GM12865 (cell line): Measurements from ENCODE around the gene NCAM1.

Source experiments
- DNase-seq: peaks from one replicate; pipeline ENCODE4 v3.0.0; 2010; ENCODE audit warnings: low read depth
- H3K4me3 ChIP-seq: 2 replicates; pipeline ENCODE4 v1.5.1; 2011; ENCODE audit warnings: mild to moderate bottlenecking, low read depth, low read length, control low read depth
- CTCF ChIP-seq: IDR thresholded peaks from 2 replicates; pipeline ENCODE4 v1.5.1; 2011; ENCODE audit warnings: low read length, control low read depth, low read depth, inconsistent platforms; ENCODE audit not compliant: insufficient read depth; ENCODE audit errors: missing control alignments

Gene NCAM1

GRCh38 chr11:112961751-112962578 lies 745 bp downstream of the NCAM1 start:
- no peak for DNase-seq
- TF ChIP-seq CTCF: no peak
- no peak overlapping the region for H3K4me3 ChIP-seq

- TF ChIP-seq CTCF: no peak
- no peak overlapping the region for H3K4me3 ChIP-seq
- no peak for DNase-seq
Measured at GRCh38 chr11:112962579-112963367, 1.6 kb downstream of the NCAM1 start.

- TF ChIP-seq CTCF: no peak
- DNase-seq: no peak
- H3K4me3 ChIP-seq: no peak overlapping the region
Measured at GRCh38 chr11:112963368-112963955, 2.2 kb downstream of the NCAM1 start.

- no peak overlapping the region for H3K4me3 ChIP-seq
- DNase-seq: no peak
- no peak for TF ChIP-seq CTCF
Measured at GRCh38 chr11:112965656-112966055, 4.4 kb downstream of the NCAM1 start.

GRCh38 chr11:112966561-112966960 lies 5.3 kb downstream of the NCAM1 start:
- TF ChIP-seq CTCF: no peak
- DNase-seq: no peak
- no peak overlapping the region for H3K4me3 ChIP-seq

- H3K4me3 ChIP-seq: no peak overlapping the region
- no peak for DNase-seq
- TF ChIP-seq CTCF: no peak
Measured at GRCh38 chr11:112967082-112967481, 5.9 kb downstream of the NCAM1 start.
